GM13976 (cell line): ENCODE measurements around the gene PPP1R27.
A peak's percentile ranks its signal among the peaks of the same experiment; 100 is the strongest.

Experiments
- DNase-seq: peaks from one replicate; pipeline ENCODE4 v3.0.0; 2012; ENCODE audit warnings: low spot score
- CTCF ChIP-seq: IDR thresholded peaks from 2 replicates; pipeline ENCODE4 v1.5.1; 2012; ENCODE audit warnings: borderline replicate concordance, mild to moderate bottlenecking; ENCODE audit not compliant: insufficient read depth; ENCODE audit errors: extremely low read depth, missing control alignments, control extremely low read depth
- in situ Hi-C: fragments of 300-500 bp; cut with MboI; formaldehyde crosslinking; loops from one replicate; pipeline ENCODE4 v1.12.0; 2022; ENCODE audit warnings: low sequenced_read_pairs, mixed read lengths, inconsistent platforms; ENCODE audit not compliant: unreplicated experiment

PPP1R27 gene

DNA sequence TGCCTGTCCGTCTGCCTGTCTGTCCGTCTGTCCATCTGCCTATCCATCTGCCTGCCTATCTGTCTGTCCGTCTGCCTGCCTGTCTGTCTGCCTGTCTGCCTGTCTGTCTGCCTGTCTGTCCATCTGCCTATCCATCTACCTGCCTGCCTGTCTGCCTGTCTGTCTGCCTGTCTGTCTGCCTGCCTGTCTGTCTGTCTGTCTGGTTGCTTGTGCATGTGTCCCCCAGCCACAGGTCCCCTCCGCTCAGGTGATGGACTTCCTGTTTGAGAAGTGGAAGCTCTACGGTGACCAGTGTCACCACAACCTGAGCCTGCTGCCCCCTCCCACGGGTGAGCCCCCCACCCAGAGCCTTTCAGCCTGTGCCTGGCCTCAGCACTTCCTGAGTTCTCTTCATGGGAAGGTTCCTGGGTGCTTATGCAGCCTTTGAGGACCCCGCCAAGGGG lies 25.3 kb downstream of the PPP1R27 start:
- in situ Hi-C loops = no loop called here
- no peak for TF ChIP-seq CTCF
- DNase-seq = no peak

DNA sequence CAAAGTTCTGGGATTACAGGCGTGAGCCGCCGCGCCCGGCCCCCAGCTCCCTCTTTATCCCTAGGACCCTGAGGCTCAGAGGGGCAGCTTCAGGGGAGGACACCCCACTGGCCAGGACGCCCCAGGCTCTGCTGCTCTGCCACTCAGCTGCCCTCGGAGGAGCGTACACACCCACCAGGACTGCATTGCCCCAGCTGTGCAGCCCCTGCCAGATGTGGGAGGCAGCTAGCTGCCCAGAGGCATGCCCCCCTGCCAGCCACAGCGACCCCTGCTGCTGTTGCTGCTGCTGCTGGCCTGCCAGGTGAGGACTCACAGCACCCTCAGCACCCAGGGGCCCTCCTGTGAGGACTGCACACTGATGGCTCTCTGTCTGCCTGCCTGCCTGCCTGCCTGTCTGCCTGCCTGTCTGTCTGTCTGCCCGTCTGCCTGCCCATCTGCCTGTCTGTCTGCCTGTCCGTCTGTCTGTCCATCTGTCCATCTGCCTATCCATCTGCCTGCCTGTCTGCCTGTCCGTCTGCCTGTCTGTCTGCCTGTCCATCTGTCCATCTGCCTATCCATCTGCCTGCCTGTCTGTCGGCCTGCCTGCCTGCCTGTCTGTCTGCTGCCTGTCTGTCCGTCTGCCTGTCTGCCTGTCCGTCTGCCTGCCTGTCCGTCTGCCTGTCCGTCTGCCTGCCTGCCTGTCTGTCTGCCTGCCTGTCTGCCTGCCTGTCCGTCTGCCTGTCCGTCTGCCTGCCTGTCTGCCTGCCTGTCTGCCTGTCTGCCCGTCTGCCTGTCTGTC lies 25.9 kb downstream of the PPP1R27 start:
- TF ChIP-seq CTCF = peak; percentile 34
- DNase-seq = no peak
- in situ Hi-C loops = no loop called here

GRCh38 chr17:81807839-81808238 lies 27.0 kb downstream of the PPP1R27 start:
- no peak for TF ChIP-seq CTCF
- no peak for DNase-seq
- in situ Hi-C loops = no loop called here

- TF ChIP-seq CTCF = no peak
- no peak for DNase-seq
- in situ Hi-C loops = no loop called here
These were observed 27.6 kb downstream of the PPP1R27 start for GRCh38 chr17:81807210-81807719.

DNA sequence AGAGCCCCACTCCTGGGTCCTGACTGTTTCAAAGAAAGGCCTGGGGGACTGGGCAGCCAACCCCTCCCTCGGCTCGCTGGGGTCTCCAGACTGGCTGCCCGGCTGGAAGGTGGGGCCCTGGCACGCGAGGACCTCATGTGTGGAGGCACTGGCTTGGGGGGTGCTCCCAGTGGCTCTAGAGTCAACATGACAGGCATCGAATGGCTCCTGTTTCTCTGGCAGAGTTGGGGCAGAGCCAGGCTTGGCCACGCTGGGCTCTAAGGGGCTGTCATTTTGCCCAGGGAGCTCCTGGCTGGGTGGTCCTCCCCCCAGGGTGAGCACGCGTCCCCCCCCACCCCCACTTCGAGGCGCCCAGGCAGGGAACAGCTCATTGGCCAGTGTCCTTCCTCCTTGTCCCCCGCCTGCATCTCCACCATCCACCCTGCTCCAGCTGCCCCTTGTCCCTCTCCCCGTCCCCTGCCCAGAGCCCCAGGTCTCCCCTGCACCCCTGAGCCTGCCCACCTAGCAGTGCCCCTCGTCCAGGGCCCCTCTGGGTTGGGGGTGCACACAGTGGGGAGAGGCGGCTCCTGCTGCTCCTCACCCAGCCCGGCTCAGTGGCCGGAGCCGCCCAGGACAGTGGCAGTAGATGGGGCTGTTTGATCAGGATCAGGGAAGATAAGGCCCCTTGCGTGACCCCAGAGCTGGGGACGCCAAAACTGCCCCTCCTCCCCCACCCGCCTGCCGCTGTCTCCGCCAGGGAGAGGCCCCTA lies 28.2 kb downstream of the PPP1R27 start:
- no peak for DNase-seq
- in situ Hi-C loops = no loop called here
- no peak for TF ChIP-seq CTCF

DNA sequence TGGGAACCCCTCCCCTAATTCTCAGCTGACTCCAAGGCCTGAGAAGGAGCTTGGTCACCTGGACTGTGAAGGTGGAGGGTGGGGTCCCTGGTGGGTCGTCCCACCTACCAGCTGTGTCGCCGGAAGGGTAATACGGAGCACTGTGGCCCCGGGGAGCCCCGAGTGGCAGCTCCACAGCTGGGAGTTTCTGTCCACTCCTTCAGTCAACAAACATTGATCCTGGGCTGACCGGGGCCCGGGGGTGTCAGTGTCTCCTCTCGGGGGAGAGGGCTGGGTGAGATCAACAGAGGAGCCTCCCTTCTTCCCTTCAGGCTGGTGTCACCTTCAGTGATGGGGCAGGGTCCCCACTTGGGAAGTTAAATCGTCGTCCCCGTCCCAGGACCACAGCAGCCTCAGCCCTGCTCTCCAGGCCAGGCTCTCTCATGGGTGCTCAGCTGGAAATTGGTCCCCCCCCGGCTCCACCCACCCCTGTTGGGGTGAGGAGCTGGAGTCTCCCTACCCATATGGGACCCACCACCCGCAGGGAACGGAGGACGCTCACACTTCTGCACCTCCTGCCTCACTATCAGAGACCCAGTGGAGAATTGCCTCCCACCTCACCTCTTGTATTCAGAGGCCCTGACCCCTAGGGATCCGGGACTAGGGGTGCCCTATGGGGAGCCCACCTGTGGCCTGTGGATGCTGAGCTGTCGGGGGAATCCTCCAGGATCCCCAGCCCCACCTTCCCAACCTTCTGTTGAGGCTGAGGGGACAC lies 29.0 kb downstream of the PPP1R27 start:
- no peak for DNase-seq
- in situ Hi-C loops = no loop called here
- TF ChIP-seq CTCF = no peak
